H1 (cell line): ENCODE data around the gene ANKRD6. TPM values are rescaled to one million over a fixed set of nuclear protein-coding genes. Genes with fewer than 3 reads are reported as not detected.

ENCODE experiments used
- ASH2L ChIP-seq: fragments of 200-600, 300-600 bp; sonication (generic); IDR thresholded peaks from one replicate; pipeline ENCODE4 v1.7.1; 2017; ENCODE audit warnings: low read length
- BRCA1 ChIP-seq: IDR thresholded peaks from 2 replicates; pipeline ENCODE4 v1.6.1; 2012; ENCODE audit warnings: low read depth, low read length, improper control_type of control experiment
- CHD2 ChIP-seq: IDR thresholded peaks from 2 replicates; pipeline ENCODE4 v1.6.1; 2012; ENCODE audit warnings: low read length, improper control_type of control experiment
- EP300 ChIP-seq, 2 experiments: IDR thresholded peaks; 1 replicate in 1 of 2; 2 replicates in 1 of 2; pipeline ENCODE4 v1.6.1; 2011 to 2012; ENCODE audit warnings: low read depth in 2 of 2, low read length in 2 of 2, mild to moderate bottlenecking in 2 of 2, borderline replicate concordance in 1 of 2, inconsistent platforms in 1 of 2, moderate library complexity in 1 of 2
- HDAC2 ChIP-seq, 2 experiments: fragments of 300-600 bp in 1 of 2; sonication (generic) in 1 of 2; IDR thresholded peaks; 2 replicates each; pipeline ENCODE4 v1.6.1; 2011 to 2012; ENCODE audit warnings: low read depth in 2 of 2, low read length in 2 of 2, mild to moderate bottlenecking in 2 of 2, moderate library complexity in 2 of 2, borderline replicate concordance in 1 of 2, inconsistent platforms in 1 of 2
- RAD21 ChIP-seq, 2 experiments: IDR thresholded peaks in 1 of 2; conservative IDR thresholded peaks in 1 of 2; 2 replicates each; pipeline ENCODE4 v1.6.1; 2011; ENCODE audit warnings: low read depth in 2 of 2, low read length in 2 of 2, improper control_type of control experiment in 1 of 2, inconsistent platforms in 1 of 2, mild to moderate bottlenecking in 1 of 2, moderate library complexity in 1 of 2
- SIX5 ChIP-seq: IDR thresholded peaks from 2 replicates; pipeline ENCODE4 v1.6.1; 2011; ENCODE audit warnings: mild to moderate bottlenecking, low read depth, low read length
- polyA plus RNA-seq, 7 experiments: library from polyadenylated mRNA; depleted of rRNA in 3 of 7; stranded (reverse) in 5 of 7; unstranded in 2 of 7; fragments of >200 nt in 5 of 7; fragments of 200-250 nt in 2 of 7; gene quantifications; 1 replicate in 5 of 7; 2 replicates in 1 of 7; 4 replicates in 1 of 7; pipeline versions ENCODE4 v1.2.1 to v1.2.3, GENCODE V29; 2011 to 2013; ENCODE audit warnings: missing spikeins in 2 of 7, mixed read lengths in 2 of 7
- total RNA-seq: library from RNA; stranded (reverse); fragmentation: NEBNext Ultra II Directional; extraction: Animal tissue kit (Norgen Biotek cat#: 25700); gene quantifications from 2 replicates; pipeline ENCODE4 v1.2.1, GENCODE V29; 2021
- TF ChIP-seq, protein P1 (sequence below): IDR thresholded peaks from 2 replicates; pipeline ENCODE4 v1.6.1; 2011; ENCODE audit warnings: low read depth, mild to moderate bottlenecking, low read length; ENCODE audit not compliant: insufficient read depth

The ANKRD6 gene
- total and polyA plus RNA-seq, 2 of the 8 experiments (the other 6 are each of a cell fraction or from before 2014, with no cell fraction given) = 5.9 to 12.8 TPM

- TF ChIP-seq EP300 (IDR thresholded peaks at IDR 0.05; ENCODE audit: borderline replicate concordance in 1 of 2, low read depth in 2 of 2, low read length in 2 of 2) (no peak), BRCA1 (no peak), HDAC2 (IDR thresholded peaks at IDR 0.05; ENCODE audit: borderline replicate concordance in 1 of 2, low read depth in 2 of 2, low read length in 2 of 2) (no peak), RAD21 (IDR thresholded peaks at IDR 0.05 in 1 of 2, conservative IDR thresholded peaks at IDR 0.05 in 1 of 2; ENCODE audit: low read depth in 2 of 2, low read length in 2 of 2) (no peak), ASH2L (no peak), SIX5 (no peak), CHD2 (no peak)
- TF ChIP-seq, protein P1, sequence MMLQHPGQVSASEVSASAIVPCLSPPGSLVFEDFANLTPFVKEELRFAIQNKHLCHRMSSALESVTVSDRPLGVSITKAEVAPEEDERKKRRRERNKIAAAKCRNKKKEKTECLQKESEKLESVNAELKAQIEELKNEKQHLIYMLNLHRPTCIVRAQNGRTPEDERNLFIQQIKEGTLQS = no peak
- TF ChIP-seq, all 59 proteins: peak for 0
These were observed 183.6 kb downstream of the ANKRD6 start (continued) for GRCh38 chr6:89616531-89616930.
